Astrocyte of the spinal cord (primary cell): ENCODE data around the gene USP6.
"Not testable (repeated sequence)": the region's sequence is repeated elsewhere in the genome, so short reads cannot be mapped to it uniquely, and the experiment has no call there.

Experiments used
- DNase-seq: peaks from one replicate; pipeline ENCODE4 v3.0.0; 2011; ENCODE audit warnings: low read depth, low spot score
- H3K4me3 ChIP-seq: 2 replicates; pipeline ENCODE4 v1.5.1; 2011; ENCODE audit warnings: low read depth, mild to moderate bottlenecking, low read length, moderate library complexity
- CTCF ChIP-seq: IDR thresholded peaks from 2 replicates; pipeline ENCODE4 v1.5.1; 2012; ENCODE audit warnings: low read depth, mild to moderate bottlenecking, low read length, inconsistent platforms
- in situ Hi-C: cut with HindIII; loops from 2 replicates; pipeline ENCODE4 v1.10.0; 2017; ENCODE audit warnings: low sequenced_read_pairs

USP6 gene

DNA sequence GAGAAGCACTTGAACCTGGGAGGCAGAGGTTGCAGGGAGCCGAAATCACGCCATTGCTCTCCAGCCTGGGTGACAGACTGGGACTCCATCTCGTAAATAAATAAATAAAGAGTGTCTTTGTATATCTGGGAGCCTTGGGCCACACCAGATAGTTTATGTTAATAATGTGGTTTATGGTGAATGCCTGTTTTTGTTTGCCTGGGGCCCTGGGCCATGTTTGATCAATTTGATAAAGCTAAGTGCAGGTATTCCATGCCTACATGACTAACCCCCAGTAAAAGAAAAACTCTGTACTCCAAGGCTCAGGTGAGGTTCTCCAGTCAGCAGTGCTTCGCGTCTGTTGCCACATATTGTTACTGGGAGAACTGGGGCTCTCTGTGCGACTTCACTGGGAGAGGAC is 103.7 kb downstream of the USP6 start:
- no peak for DNase-seq
- no peak for TF ChIP-seq CTCF
- in situ Hi-C loops, result no loop called here
- H3K4me3 ChIP-seq, result no peak overlapping the region

DNA sequence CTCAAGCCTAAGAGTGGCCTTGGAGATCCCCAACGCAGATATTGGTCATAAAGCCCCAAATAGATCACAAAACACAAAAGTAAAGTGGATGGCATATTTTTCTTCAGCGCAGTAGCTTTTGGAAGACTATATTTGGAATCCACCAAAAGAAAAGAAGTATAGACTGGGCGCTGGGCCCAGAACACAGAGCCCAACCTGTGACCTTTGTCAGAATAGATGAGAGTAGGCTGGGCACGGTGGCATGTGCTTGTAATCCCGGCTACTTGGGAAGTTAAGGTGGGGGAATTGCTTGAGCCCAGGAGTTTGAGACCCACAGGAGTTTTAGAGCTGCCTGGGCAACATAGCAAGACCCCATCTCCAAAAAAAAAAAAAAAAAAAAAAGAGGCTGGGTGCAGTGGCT is 104.2 kb downstream of the USP6 start:
- no peak for TF ChIP-seq CTCF
- DNase-seq, result no peak
- in situ Hi-C loops, result no loop called here
- no peak overlapping the region for H3K4me3 ChIP-seq

GRCh38 chr17:5221912-5222311 is 106.1 kb downstream of the USP6 start:
- DNase-seq, in situ Hi-C loops, H3K4me3 ChIP-seq: not testable (repeated sequence)
